NCI-H2227 (cell line): ENCODE measurements around the gene IQGAP2.
"Not testable (repeated sequence)": the region's sequence is repeated elsewhere in the genome, so short reads cannot be mapped to it uniquely, and the experiment has no call there.

Source experiments
- DNase-seq: peaks from one replicate; lab custom pipeline; 2025; ENCODE audit not compliant: unreplicated experiment; lab: John Stamatoyannopoulos, UW

Gene IQGAP2

GRCh38 chr5:76680826-76681225 lies 277.7 kb downstream of the IQGAP2 start:
- DNase-seq: not testable (repeated sequence)

- no peak for DNase-seq
Measured at GRCh38 chr5:76681287-76681686, 278.2 kb downstream of the IQGAP2 start.

GRCh38 chr5:76682387-76682786 lies 279.3 kb downstream of the IQGAP2 start:
- no peak for DNase-seq

GRCh38 chr5:76683816-76684731 lies 281.0 kb downstream of the IQGAP2 start:
- no peak for DNase-seq

GRCh38 chr5:76684756-76685519 lies 281.9 kb downstream of the IQGAP2 start:
- DNase-seq: no peak

GRCh38 chr5:76685704-76686103 lies 282.6 kb downstream of the IQGAP2 start:
- DNase-seq: no peak

GRCh38 chr5:76688212-76688611 lies 285.1 kb downstream of the IQGAP2 start:
- DNase-seq: no peak

GRCh38 chr5:76688836-76689235 lies 285.8 kb downstream of the IQGAP2 start:
- no peak for DNase-seq

- DNase-seq: no peak
Measured at GRCh38 chr5:76689321-76690036, 286.4 kb downstream of the IQGAP2 start.

GRCh38 chr5:76690037-76690679 lies 287.1 kb downstream of the IQGAP2 start:
- DNase-seq: no peak

GRCh38 chr5:76690704-76691466 lies 287.8 kb downstream of the IQGAP2 start:
- no peak for DNase-seq

- no peak for DNase-seq
Measured at GRCh38 chr5:76691467-76692273, 288.6 kb downstream of the IQGAP2 start.

GRCh38 chr5:76692274-76692540 lies 289.1 kb downstream of the IQGAP2 start:
- no peak for DNase-seq

- no peak for DNase-seq
Measured at GRCh38 chr5:76692651-76693050, 289.6 kb downstream of the IQGAP2 start.

GRCh38 chr5:76693141-76693540 lies 290.1 kb downstream of the IQGAP2 start:
- no peak for DNase-seq

GRCh38 chr5:76694317-76694716 lies 291.2 kb downstream of the IQGAP2 start:
- no peak for DNase-seq

- no peak for DNase-seq
Measured at GRCh38 chr5:76695346-76695745, 292.3 kb downstream of the IQGAP2 start.

- no peak for DNase-seq
Measured at GRCh38 chr5:76696251-76696650, 293.2 kb downstream of the IQGAP2 start.

- DNase-seq: no peak
Measured at GRCh38 chr5:76697670-76698069, 294.6 kb downstream of the IQGAP2 start.

GRCh38 chr5:76700571-76700970 lies 297.5 kb downstream of the IQGAP2 start:
- DNase-seq: no peak
